ENCODE measurements around the gene ADAP1. TPM values are rescaled to one million over a fixed set of nuclear protein-coding genes. Genes with fewer than 3 reads are reported as not detected.

The ADAP1 gene
- total and polyA plus RNA-seq, 2 of the 8 experiments (the other 6 are each of a cell fraction or from before 2014, with no cell fraction given) = 5.8 to 6.1 TPM

GRCh38 chr7:909358-910329 is 44.8 kb downstream of the ADAP1 start:
- no peak for DNase-seq (ENCODE audit: low read depth in 1 of 2, low spot score in 2 of 2)
- Histone ChIP-seq H3K4me3 (ENCODE audit: extremely low read depth in 1 of 4, insufficient read depth in 2 of 4, low read depth in 3 of 4, low read length in 4 of 4) (peak overlapping the region in 1 of 4 experiments; percentile 49; a peak in 3 of 8 replicates), H3K4ac (replicated peaks; ENCODE audit: insufficient read length, low read depth, low read length) (no peak overlapping the region)
- TF ChIP-seq SP4 (IDR thresholded peaks at IDR 0.05; ENCODE audit: low read length) (no peak), MAX (IDR thresholded peaks at IDR 0.05) (no peak), BCL11A (IDR thresholded peaks at IDR 0.05; ENCODE audit: low read depth in 2 of 2, low read length in 2 of 2) (no peak), KDM4A (IDR thresholded peaks at IDR 0.05; ENCODE audit: low read depth, low read length, severe bottlenecking) (no peak), RXRA (IDR thresholded peaks at IDR 0.05; ENCODE audit: insufficient read depth, low read depth, low read length) (no peak), JUN (IDR thresholded peaks at IDR 0.05; ENCODE audit: low read depth, low read length) (no peak), POLR2A (IDR thresholded peaks at IDR 0.05; ENCODE audit: control extremely low read depth in 1 of 2, low read depth in 2 of 2, low read length in 2 of 2) (no peak), TEAD4 (IDR thresholded peaks at IDR 0.05; ENCODE audit: low read depth, low read length) (peak; percentile 70), CHD2 (IDR thresholded peaks at IDR 0.05; ENCODE audit: low read length) (no peak), HDAC2 (IDR thresholded peaks at IDR 0.05; ENCODE audit: borderline replicate concordance in 1 of 2, low read depth in 2 of 2, low read length in 2 of 2) (0 out of 4 replicates have a peak, but pooled peaks of 1 of the 2 experiments have one; percentile 6), GABPA (IDR thresholded peaks at IDR 0.05; ENCODE audit: borderline replicate concordance, insufficient read depth, low read length) (no peak)

More at GRCh38 chr7:909358-910329, 44.8 kb downstream of the ADAP1 start:
- H2AFZ ChIP-seq (ENCODE audit: low read length) = no peak overlapping the region
- H3K36me3 ChIP-seq (ENCODE audit: control insufficient read depth in 2 of 4, insufficient read depth in 4 of 4, low read length in 3 of 4) = no peaks in the 10 kb centered on the region
- peak overlapping the region; percentile 39; the same call in 1 of the 2 replicates for H4K8ac ChIP-seq (ENCODE audit: extremely low read depth, insufficient read depth, low read length)
- no peaks in the 10 kb centered on the region for H3K79me2 ChIP-seq (ENCODE audit: control insufficient read depth in 1 of 2, insufficient read depth in 2 of 2, low read length in 2 of 2)
- no peak overlapping the region for H3K27ac ChIP-seq (ENCODE audit: low read depth, low read length)
- no peaks in the 10 kb centered on the region for H3K9me3 ChIP-seq (ENCODE audit: insufficient read depth in 2 of 2, low read depth in 1 of 2, low read length in 1 of 2)
- no peak overlapping the region for H3K14ac ChIP-seq (ENCODE audit: insufficient read length)
- no peak overlapping the region for H3K56ac ChIP-seq (replicated peaks; ENCODE audit: insufficient read length, low read depth, low read length)
- 62% methylated on average over 51 of the region's 58 CpGs; no CpG with 5 or more reads in 1 of the 2 experiments for WGBS, 2 experiments (ENCODE audit: extremely low coverage in 1 of 2, insufficient coverage in 1 of 2, insufficient read length in 1 of 2, insufficient replicate concordance in 2 of 2, low coverage in 1 of 2, low lambda C conversion rate in 2 of 2, missing lambda C conversion rate in 1 of 2)
- peaks cover 0 to 12% (median 2%) of the 10 kb centered on the region in 4 experiments; a peak in 3 of 7 replicates for H3K4me1 ChIP-seq (replicated peaks in 1 of 4; ENCODE audit: control insufficient read depth in 3 of 4, insufficient read depth in 4 of 4, low read length in 3 of 4)
- no peak for FAIRE-seq
- H2BK20ac ChIP-seq (ENCODE audit: low read length) = no peak overlapping the region
- no peak overlapping the region; the same call in 1 of the 2 replicates for H3K18ac ChIP-seq (ENCODE audit: extremely low read depth, low read length)
- H4K20me1 ChIP-seq (replicated peaks in 1 of 2; ENCODE audit: control insufficient read depth in 1 of 2, insufficient read depth in 2 of 2, low read length in 2 of 2) = peaks cover 0 to 3% of the 10 kb centered on the region in 2 experiments
- ChIA-PET POLR2A (ENCODE audit: partially characterized antibody) (interaction anchor here (0.9 to 1.2 kb wide), 2 partner anchors 35 to 73 kb away, joined by 3 read pairs; no protein-coding TSS in a partner anchor), CTCF (ENCODE audit: partially characterized antibody) (interaction anchor here (0.6 to 6.3 kb wide), 23 partner anchors 8 to 389 kb away, joined by 3 to 36 read pairs (median 4); partner anchors contain the start of gene CYP2W1)
- H2BK15ac ChIP-seq (ENCODE audit: low read length) = 0 out of 2 replicates have a peak overlapping the region, but pooled peaks have one; percentile 53
- H2AK5ac ChIP-seq (ENCODE audit: low read depth, low read length) = no peak overlapping the region
- H3K23ac ChIP-seq (ENCODE audit: insufficient read length) = no peak overlapping the region
- no peak overlapping the region for H4K5ac ChIP-seq (ENCODE audit: insufficient read length, low read depth, low read length)
- peaks cover 0 to 11% (median 9%) of the 10 kb centered on the region in 4 experiments; a peak in 4 of 7 replicates for H3K27me3 ChIP-seq (replicated peaks in 1 of 4; ENCODE audit: control insufficient read depth in 3 of 4, extremely low read depth in 1 of 4, insufficient read depth in 3 of 4, low read length in 3 of 4)
- H4K91ac ChIP-seq (replicated peaks; ENCODE audit: insufficient read length, low read length) = no peak overlapping the region
- no peaks in the 10 kb centered on the region for H3K79me1 ChIP-seq (ENCODE audit: low read depth, low read length)
- peak overlapping the region; percentile 4 to 57 for H3K4me2 ChIP-seq (ENCODE audit: insufficient read depth in 1 of 2, low read depth in 2 of 2, low read length in 2 of 2)
- H2BK12ac ChIP-seq (ENCODE audit: low read depth, low read length) = peak overlapping the region; percentile 71; the same call in 1 of the 2 replicates
- H3K23me2 ChIP-seq (ENCODE audit: low read depth, low read length) = no peaks in the 10 kb centered on the region; the same call in 1 of the 2 replicates
- no peak overlapping the region for H3K9ac ChIP-seq (replicated peaks in 1 of 4; ENCODE audit: extremely low read depth in 1 of 4, low read depth in 3 of 4, low read length in 3 of 4)
- no peak overlapping the region for H2BK120ac ChIP-seq (replicated peaks; ENCODE audit: low read depth, low read length)
- no peak overlapping the region for H2BK5ac ChIP-seq (ENCODE audit: low read depth, low read length)
